HG02623 (cell line): ENCODE results near the gene ATRN.
"Not testable (repeated sequence)": the region's sequence is repeated elsewhere in the genome, so short reads cannot be mapped to it uniquely, and the experiment has no call there.

Source experiments
- ATAC-seq: cut with Tn5 transposase; IDR thresholded peaks from one replicate; pipeline ENCODE4 v1.9.1; 2021; ENCODE audit warnings: moderate library complexity; ENCODE audit not compliant: unreplicated experiment

The ATRN gene

GRCh38 chr20:3470627-3471396, at the start of gene ATRN:
Gene ATRN, plus strand, starts transcription at chr20:3471018. Its CDS starts 90 bp downstream, at chr20:3471108.
- ATAC-seq = peak; percentile 77

- ATAC-seq = no peak
Measured at GRCh38 chr20:3421985-3422384, 48.8 kb upstream of the ATRN start.

DNA sequence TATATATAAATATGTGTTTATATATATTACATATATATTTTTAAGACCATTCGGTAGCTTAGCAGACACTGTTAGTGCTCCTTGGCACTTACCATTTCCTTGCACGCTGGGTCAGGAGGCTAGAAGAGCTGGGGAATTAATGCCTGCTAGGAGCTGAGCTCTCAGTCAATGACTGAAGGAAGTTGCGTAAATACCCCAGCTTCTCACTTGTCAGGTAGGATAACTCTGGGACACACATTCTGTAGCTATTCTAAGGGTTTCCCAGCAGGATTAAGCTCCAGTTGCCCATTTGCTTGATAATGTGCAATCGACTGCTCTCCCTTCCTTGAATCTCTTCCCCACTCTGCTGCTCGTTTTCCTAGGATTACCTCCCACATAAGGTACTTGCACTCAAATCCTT, 47.7 kb upstream of the ATRN start:
- ATAC-seq = no peak

DNA sequence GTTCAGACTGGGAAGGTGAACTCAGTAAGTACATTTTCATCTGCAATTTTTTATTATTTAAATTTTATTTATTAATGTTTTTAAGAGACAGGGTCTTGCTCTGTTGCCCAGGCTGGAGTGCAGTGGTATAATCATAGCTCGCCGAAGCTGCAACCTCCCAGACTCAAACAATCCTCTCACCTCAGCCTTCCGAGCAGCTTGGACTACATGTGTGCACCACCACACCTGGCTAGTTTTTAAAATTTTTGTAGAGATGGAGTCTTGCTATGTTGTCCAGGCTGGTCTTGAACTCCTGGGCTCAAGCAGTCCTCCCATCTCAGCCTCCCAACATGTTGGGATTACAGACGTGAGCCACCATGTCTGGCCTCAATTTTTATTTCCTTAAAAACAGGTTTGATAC, 44.1 kb upstream of the ATRN start:
- ATAC-seq = not testable (repeated sequence)

GRCh38 chr20:3430376-3431069, 40.3 kb upstream of the ATRN start:
- ATAC-seq = peak; percentile 87

DNA sequence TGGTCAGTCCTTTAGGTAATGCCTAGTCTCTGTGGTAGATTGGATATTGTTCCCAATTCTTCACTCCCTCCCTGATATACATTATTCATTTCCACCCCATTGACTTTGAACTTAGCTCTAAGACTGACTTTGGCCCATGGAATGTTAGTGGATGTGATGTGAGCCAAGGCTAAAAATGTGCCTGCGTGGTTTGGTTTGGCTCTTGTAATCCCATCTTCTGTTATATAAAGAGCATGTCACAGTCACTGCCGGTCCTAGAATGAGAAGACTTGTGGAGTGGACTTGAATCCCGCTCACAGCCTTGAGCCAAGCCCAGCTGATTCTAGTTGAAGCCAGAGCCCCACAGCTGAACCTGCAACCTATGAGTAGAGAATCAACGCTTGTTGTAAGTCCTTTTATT, 39.7 kb upstream of the ATRN start:
- ATAC-seq = no peak

GRCh38 chr20:3432844-3433243, 38.0 kb upstream of the ATRN start:
- ATAC-seq = no peak

GRCh38 chr20:3433744-3434143, 37.1 kb upstream of the ATRN start:
- no peak for ATAC-seq

DNA sequence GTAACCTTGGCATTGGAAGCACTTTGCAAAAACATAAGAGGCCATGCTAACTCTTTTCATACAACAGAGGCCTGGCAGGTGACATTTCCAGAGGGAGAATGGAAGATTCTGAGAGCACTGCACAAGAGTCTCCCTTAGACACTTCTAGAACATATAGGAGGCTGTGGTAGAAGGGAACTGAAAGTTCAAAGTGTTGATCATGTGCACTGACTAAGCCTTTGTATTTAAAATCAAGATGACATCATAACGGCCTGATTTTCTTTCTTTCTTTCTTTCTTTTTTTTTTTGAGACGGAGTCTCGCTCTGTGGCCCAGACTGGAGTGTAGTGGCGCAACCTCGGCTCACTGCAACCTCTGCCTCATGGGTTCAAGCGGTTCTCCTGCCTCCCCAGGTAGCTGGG, 36.6 kb upstream of the ATRN start:
- ATAC-seq = no peak

DNA sequence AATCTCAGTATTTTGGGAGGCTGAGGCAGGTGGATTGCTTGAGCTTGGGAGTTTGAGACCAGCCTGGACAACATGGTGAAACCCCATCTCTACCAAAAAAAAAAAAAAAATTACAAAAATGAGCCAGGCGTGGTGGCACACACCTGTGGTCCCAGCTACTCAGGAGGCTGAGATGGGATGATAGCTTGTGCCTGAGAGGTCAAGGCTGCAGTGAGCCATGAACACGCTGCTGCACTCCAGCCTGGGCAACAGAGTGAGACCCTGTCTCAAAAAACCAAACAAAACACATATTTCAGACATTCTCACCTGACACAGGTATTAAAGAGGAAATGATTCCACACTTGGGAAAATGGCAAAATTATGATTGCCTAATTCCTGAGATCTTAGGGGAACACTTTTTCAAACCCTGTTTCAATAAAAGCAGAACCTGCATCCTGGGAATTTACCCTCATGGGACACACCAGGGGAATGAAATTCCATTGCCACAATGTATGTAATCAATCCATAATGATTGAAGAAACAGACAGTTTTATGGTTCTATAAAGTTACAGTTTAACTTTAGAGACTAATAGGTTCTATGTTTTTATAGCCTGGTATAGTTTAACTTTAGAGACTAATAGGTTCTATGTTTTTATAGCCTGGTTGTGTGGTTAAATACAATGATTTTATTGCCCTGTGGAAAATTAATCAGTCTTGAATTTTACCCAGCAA, 33.8 kb upstream of the ATRN start:
- ATAC-seq = no peak

DNA sequence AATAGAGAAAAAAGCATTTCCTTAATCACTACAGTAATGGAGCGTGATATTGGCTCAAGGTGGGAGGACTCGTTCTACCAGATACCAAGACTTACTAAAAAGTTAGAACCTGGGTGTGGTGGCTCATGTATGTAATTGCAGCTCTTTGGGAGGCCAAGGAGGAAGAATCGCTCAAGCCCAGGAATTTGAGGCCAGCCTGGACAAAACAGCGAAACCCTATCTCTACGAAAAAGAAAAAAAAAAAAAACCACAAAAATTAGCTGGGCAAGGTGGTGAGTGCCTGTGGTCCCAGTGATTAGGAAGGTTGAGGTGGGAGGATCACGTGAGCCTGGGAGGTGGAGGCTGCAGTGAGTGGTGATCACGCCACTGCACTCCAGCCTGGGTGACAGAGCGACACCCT, 24.0 kb upstream of the ATRN start:
- no peak for ATAC-seq

GRCh38 chr20:3447321-3447720, 23.5 kb upstream of the ATRN start:
- ATAC-seq = no peak

GRCh38 chr20:3449319-3449718, 21.5 kb upstream of the ATRN start:
- no peak for ATAC-seq

DNA sequence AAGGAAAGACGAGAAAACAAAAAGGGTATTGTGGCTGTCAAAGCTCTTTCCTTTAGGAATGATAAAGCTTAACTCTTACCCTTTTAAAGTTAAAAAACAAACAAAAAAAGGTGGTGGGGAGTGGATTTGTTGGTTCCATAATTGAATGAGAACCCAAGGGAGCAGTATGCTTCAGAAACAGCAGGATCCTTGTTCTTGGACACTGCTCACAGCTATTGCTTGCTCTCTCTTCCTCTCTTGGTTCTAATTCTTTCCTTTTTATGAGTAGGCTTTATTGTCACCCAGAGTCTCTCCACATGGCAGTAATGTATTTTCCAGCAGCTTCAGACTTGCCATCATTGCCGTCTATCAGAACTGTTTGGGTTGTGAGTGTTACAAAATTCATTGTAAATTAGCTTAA, 18.7 kb upstream of the ATRN start:
- ATAC-seq = no peak

- ATAC-seq = no peak
Measured at GRCh38 chr20:3452690-3453089, 18.1 kb upstream of the ATRN start.

GRCh38 chr20:3454831-3455230, 16.0 kb upstream of the ATRN start:
- no peak for ATAC-seq

- ATAC-seq = no peak
Measured at GRCh38 chr20:3456648-3457047, 14.2 kb upstream of the ATRN start.

- no peak for ATAC-seq
Measured at GRCh38 chr20:3459881-3460307, 10.9 kb upstream of the ATRN start.

GRCh38 chr20:3461211-3461771, 9.5 kb upstream of the ATRN start:
- no peak for ATAC-seq

- no peak for ATAC-seq
Measured at GRCh38 chr20:3461911-3462677, 8.7 kb upstream of the ATRN start.

GRCh38 chr20:3464166-3464565, 6.7 kb upstream of the ATRN start:
- no peak for ATAC-seq
